Stimulated activated CD4-positive, alpha-beta T cell treated with anti-CD3 and anti-CD28 coated beads, Interleukin-12 subunit alpha, Interleukin-12 subunit beta, amount 100 ng/mL, for 24 hours (primary cell): ENCODE results near the gene ABCA13.

ENCODE experiments used
- DNase-seq, 2 experiments: peaks; one replicate each; pipeline ENCODE4 v3.0.0-alpha.2; 2020; ENCODE audit warnings: low read depth in 2 of 2

ABCA13 gene

DNA sequence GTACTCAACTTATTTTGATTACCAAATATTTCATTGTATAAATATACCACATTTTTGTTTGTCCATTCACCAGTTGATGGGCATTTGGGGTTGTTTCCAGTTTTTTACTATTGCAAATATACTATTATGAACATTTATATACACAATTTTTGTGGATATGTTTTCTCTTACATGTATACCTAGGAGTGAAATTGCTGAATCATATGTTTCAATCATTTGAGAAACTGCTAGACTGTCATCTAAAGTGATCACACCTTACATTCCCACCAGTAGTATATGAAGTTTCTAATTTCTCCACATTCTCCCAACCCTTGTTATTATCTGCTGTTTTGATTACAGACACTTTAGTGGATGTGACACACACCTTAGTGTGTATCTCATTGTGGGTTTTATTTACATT is 257.9 kb downstream of the ABCA13 start:
- no peak for DNase-seq

DNA sequence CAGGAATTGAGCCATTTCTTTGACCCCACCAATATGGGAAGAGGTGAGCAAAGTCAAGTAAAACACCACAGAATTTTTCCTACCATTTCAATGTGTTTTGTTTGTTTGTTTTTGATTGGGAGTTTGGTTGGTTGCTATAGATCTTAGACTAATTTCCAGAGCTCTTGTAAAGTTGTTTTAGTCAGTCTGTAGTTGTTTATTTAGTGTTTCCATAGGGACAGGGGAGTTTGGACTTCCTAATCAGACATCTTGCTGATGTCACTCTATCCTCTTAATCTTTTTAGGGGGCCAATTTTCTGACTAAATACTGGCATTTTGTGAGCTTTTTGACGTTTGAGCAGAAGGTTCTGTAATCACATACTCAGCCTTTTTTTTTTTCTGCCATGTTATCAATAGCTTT is 266.9 kb downstream of the ABCA13 start:
- DNase-seq: no peak

GRCh38 chr7:48441848-48442492 is 270.7 kb downstream of the ABCA13 start:
- no peak for DNase-seq

DNA sequence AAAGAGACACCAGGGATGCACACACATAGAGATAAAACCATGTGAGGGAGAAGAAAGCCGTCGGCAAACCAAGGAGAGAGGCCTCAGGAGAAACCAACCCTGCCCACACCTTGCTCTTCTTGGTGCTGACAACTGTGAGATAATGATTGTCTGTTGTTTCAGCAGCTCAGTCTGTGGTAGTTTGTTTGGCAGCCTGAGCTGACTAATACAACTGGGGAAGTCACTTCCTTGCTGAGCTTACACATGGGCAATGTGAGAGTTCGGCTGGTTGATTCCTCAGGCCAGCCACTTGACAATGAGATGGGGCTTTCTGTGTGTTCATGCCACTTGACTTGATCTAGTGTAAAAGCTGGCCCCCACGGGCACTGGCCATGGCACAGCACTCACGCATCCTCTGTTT is 271.8 kb downstream of the ABCA13 start:
- no peak for DNase-seq

- no peak for DNase-seq
Measured at GRCh38 chr7:48446721-48447120, 275.5 kb downstream of the ABCA13 start.

GRCh38 chr7:48452218-48452617 is 281.0 kb downstream of the ABCA13 start:
- no peak for DNase-seq

GRCh38 chr7:48454750-48455192 is 283.5 kb downstream of the ABCA13 start:
- DNase-seq: no peak

DNA sequence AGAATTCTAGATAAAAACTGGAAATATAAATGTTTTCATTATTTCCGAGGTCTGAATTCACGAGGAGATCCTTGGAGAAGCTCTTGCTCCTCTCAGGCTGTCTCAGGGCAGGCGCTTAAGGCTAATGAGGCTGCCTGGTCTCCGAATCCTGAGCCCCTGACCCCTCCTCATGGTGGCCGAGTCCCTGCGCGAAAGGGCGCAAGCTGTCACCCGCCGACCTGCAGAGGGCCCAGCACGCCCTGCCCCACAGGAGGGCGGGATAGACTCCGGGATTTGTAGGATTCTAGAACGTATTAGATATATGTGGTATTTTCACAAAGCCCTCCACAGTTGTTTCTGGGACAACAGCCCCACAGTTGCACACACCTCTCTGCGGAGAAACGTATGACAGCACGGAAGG is 284.1 kb downstream of the ABCA13 start:
- DNase-seq: no peak

DNA sequence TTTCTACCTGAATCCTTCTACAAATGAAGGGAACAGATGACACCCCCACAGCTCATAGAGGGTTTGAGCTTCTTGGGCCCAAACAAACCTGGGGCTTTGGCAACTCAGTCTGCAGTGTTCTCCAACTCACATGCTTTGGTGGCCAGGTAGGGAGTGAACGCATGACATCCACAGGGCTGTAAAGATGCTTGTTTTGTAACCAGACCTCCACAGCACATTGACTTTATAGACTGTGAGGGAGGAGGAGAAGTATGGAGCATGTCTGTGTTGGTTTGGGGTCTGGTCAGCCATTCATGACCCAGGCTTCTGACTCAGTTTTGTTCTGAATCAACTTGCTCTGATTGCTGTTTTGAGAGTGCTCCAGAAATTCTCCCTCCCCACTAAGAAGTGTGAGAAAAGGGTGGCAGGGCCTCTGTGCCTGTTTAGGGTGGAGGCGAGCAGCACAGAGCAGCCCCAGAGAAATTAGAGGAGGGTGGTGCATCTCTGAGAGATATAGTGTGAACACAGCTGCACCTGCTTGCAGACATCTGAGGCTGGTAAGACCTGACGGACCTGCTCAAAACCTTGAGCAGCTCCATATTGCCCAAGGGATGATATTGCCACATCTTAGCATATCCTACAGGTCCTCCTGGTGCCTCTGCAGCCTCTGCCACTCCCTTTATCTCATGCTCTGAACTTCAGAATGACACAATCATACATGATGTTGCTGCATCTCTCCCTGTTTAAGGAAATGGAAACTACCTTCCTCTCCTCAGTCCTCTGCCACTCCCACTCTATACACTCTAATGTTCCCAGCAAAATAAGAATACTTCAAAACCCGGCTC is 287.7 kb downstream of the ABCA13 start:
- DNase-seq: no peak

DNA sequence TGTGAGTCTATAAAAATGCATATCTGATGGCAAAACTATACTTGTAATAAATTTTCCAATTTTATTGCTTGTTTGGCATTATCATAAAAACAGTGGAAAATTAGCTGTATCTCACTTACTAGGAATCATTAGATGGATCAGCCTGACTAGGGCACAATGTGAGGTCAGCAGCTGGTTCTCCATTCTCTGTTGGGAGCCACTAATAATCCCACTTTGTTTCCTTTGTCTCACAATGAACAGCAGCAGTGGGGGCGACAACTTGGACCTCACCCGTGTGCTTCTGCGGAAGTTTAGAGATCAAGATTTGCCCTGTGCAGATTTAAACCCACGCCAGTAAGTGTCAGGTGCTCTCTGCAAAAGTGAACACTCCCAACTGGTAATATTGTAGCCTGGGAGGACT is 295.5 kb downstream of the ABCA13 start:
- DNase-seq: no peak

DNA sequence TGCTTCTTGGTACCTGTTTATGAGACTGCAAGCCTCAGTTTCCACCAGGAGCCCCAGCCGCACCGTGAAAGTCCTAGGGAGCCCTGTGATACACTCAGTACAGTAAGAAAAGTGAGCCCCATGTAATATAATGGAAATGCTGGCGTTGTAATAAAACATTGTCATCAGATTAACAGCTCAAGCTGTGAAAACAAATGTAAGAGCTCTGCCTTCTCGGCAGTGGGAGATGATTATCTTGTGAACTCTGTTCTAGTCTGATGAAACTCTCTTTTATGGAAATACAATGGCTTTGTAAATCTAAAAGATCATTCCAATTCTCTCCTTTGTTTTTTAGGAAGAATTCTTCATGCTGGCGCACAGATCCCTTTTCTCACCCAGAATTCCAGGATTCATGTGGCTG is 299.9 kb downstream of the ABCA13 start:
- DNase-seq: no peak

GRCh38 chr7:48472640-48473039 is 301.4 kb downstream of the ABCA13 start:
- no peak for DNase-seq

DNA sequence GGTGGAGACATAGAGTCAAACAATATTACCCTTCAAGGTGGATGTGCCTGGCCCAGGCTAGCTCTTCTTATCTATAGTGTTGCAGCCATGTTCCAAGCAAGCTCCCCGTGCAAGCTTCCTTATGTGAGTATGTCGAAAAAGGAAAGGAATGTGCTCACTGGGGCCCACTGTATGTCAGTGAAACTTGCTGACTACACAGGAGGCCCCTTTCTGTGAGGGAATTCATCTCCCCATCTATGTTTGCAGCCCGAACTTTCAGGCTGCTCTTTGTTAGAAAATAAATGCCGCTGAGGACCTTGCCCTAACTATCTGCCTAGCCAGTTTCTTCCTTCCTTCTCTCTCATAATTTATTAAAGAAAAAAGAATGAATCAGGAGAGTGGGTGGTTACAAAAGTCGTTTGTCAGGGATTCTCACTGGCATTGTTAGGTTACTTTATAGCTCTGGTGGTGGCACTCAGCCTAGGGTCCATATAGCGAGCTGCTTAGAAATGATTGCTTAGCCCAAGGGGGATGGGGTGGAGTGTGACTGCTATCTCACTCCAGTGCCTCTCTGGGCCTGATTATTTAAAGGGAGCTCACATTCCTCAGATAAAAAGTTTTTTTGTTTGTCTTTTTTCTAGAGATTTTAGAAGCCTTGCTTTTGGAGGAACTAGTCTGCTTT is 302.1 kb downstream of the ABCA13 start:
- DNase-seq: no peak

- no peak for DNase-seq
Measured at GRCh38 chr7:48481235-48481634, 310.0 kb downstream of the ABCA13 start.

DNA sequence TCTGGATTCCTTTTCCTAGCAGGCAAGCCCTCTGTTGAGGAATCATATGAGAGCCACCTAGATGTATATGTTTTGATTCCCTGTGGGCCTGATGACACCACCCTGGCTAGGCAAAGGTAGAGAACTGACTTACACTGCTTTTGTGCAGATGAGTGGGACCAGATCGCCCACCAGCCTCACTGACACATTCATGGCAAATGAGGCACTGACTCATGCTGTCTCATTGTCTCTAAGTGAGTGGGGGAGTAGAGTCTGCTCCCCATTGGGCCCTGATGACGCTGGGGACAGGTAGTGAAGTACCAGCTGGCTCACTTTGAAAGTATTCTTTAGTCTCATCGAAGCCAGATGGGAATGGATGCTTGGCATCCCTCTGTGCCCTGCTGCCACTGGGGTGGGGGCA is 326.3 kb downstream of the ABCA13 start:
- no peak for DNase-seq

DNA sequence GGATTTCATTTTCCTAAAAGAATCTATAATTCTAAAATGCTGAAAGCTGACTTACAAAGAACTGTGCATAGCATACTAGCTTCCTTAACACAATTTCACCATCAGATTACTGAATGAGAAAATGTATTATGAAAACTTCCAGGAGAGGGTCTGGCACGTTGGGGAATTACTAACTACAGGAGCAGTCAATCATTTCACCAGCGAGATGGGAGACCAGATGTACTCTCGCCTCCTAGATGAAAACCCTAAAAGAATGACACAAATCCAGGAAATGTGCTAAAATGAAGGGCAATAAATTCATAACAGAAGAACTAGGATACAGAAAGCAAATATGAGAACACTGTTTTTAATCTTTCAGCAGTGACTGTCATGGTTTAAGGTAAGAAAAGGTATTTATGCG is 330.8 kb downstream of the ABCA13 start:
- no peak for DNase-seq

DNA sequence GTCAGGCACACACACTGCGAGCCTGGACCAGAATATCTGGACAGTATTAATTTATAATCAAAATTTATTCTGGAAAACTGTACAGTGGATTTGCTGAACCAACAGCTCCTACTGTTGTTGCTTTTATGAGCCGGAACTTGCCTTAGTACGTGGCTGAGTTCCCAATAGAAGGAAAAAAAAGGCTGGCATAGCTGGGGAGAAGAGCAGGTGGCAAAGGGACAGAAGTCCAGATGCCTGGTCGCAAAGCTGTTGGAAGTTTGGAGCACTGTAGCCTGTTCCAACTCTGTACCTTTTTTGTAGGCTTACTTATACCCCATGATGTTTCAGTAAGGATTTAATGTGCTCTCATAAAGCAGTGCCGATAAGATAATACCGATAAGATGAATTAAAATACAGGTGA is 333.8 kb downstream of the ABCA13 start:
- no peak for DNase-seq

- no peak for DNase-seq
Measured at GRCh38 chr7:48505466-48505865, 334.2 kb downstream of the ABCA13 start.

GRCh38 chr7:48506569-48506968 is 335.3 kb downstream of the ABCA13 start:
- DNase-seq: no peak

GRCh38 chr7:48511080-48511479 is 339.8 kb downstream of the ABCA13 start:
- no peak for DNase-seq

- no peak for DNase-seq
Measured at GRCh38 chr7:48512892-48513291, 341.6 kb downstream of the ABCA13 start.

DNA sequence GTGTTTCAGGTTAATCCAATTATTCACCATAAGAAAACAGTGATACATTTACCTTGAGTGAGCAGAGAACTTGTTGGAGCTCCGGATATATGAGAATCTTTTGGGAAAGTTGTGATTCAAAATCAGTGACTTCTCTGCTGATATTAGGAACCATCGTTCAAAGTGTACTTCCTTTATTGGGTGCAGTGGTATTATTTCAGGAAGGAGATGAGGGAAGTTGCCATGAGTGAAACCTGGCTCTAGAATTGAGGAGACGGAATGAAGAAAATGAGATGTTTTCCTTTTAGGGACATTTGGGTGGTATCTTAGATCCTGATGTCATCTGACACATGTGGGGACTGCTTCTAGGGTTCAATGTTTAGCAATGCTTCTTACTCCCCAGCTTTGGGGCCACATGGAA is 343.9 kb downstream of the ABCA13 start:
- no peak for DNase-seq

GRCh38 chr7:48518092-48518491 is 346.8 kb downstream of the ABCA13 start:
- no peak for DNase-seq
